Activated T-helper 1 cell treated with Interleukin-2 at 50 U/mL for 16 hours (primary cell): ENCODE results near the gene PARP3.
"Not testable (repeated sequence)": the region's sequence is repeated elsewhere in the genome, so short reads cannot be mapped to it uniquely, and the experiment has no call there.

Experiments used
- DNase-seq: peaks from one replicate; pipeline ENCODE4 v3.0.0-alpha.2; 2020; ENCODE audit warnings: low read depth

PARP3 gene

GRCh38 chr3:51986010-51986947 lies 44.1 kb downstream of the PARP3 start:
- DNase-seq, result no peak

DNA sequence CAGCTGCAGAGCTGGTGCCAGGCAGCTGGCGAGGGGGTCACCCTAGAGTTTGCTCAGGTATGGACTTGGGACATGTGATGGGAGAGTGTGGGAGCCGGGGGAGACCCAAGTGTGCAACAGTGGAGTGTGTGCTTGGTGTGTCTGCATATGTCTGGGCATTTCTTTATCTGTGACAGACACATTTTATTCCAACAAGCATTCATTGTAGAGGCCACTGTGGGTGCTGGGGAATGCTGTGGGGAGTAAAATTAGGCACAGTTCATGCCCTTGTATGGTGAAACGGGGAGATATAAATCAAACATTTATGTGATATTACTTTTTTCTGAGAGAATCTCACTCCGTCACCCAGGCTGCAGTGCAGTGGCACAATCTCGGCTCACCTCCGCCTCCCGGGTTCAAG lies 45.4 kb downstream of the PARP3 start:
- no peak for DNase-seq

GRCh38 chr3:51988286-51989146 lies 46.4 kb downstream of the PARP3 start:
- DNase-seq, result no peak

- not testable (repeated sequence) for DNase-seq
These were observed 48.4 kb downstream of the PARP3 start for GRCh38 chr3:51990501-51990971.

DNA sequence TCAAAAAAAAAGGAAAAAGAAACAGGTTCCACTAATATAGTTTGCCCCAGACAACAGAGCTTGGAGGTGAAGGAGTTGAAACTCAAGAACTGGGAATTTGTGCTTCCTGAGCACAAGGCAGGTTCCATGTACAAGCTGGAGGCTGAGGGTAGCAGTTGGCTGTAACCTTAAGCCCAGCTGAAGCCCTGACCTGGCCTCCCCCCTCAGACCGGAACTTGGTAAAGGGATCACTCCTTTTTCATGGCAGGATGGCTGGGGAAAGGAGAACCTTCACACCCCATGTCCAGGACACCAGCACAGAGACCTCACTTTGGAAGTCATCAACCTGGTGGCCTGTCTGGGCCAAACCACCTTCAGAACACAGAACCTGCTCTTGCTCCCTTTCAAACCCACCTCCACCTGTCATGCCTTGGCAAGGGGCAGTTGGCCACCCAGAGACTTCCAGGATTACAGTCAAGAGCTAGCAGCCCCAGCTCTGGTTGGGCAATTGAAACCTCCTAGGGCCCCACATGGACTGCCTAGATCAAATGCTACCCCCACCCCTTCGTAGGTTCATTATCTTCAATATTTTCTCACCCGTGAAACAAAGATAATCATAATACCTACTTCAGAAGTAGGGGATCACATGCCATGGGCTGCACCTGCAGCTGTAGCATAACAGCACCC lies 50.0 kb downstream of the PARP3 start:
- no peak for DNase-seq

GRCh38 chr3:51993657-51994056 lies 51.5 kb downstream of the PARP3 start:
- DNase-seq, result not testable (repeated sequence)

DNA sequence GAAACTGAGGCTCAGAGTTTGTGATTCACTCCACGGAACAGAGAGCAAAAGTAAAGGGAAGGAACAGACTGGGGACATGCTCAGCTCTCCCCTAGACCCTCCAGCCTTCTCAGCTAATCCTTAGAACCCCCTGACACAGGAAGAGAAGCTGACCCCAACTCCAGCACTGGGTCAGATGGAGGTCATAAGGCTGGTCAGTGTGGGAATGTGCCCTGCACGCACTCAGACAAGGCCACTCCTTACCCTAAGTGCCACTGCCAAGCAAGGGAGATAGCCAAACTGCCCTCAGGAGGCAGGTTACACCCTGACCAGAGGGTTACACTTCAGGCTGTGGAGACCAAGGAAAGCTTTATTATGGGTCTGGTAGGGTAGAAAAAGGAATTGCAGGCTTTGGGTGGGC lies 52.4 kb downstream of the PARP3 start:
- no peak for DNase-seq

GRCh38 chr3:51995346-51996163 lies 53.4 kb downstream of the PARP3 start, which contains the start of gene RPL29:
Gene RPL29, minus strand, starts transcription at chr3:51995895. Its CDS starts 434 bp downstream, at chr3:51995461.
- DNase-seq, result peak; percentile 85

DNA sequence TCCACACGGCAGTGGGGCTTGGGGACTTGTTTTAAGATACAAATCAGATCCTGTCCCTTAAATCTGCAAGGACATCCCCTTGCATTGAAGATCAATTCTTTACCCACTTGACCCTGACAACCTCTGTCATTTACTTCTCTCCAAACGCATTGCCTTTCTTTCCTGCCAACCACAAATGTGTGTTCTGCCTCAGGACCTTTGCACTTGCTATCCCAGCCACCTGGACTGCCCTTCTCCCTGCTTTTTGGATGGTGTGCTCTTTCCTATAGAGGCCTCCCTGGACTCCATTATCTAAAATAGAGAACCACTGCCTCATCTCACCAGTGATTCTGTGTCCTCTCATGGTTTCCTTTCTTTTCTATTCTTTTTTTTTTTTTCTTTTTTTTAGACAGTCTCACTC lies 55.0 kb downstream of the PARP3 start:
- no peak for DNase-seq

DNA sequence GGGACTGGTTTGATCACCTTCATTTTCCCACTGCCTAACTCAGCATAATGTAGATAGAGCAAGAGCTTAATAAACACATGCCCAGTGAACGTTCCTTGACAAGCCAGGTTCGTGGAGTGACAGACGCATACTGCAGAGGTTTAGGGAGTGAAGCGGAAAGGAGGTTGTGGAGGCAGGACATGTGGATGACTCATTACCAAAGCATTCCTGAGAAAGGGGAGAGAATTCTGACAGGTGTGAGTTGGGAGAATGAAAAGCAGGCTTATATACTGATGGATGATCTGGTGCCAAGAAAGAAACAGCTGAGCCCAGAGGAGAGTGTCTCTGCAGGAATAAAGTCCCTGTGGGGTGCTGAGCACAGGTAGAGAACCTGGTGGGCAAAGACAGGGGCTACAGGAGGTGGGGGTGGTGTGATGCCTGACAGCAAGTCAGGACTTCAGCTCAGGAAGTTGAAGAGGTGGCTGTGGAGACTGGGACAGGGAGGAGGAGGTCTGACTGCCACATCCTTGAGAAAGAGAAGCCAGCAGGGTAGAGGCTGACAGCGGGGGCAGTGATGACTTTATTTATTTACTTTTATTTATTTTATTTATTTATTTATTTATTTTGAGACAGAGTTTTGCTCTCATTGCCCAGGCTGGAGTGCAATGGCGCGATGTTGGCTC lies 55.9 kb downstream of the PARP3 start:
- DNase-seq, result no peak
